COLO668 (cell line): ENCODE results near the gene GRID1.

ENCODE experiments used
- DNase-seq: peaks from one replicate; lab custom pipeline; 2025; ENCODE audit not compliant: unreplicated experiment; lab: John Stamatoyannopoulos, UW

GRID1 gene

DNA sequence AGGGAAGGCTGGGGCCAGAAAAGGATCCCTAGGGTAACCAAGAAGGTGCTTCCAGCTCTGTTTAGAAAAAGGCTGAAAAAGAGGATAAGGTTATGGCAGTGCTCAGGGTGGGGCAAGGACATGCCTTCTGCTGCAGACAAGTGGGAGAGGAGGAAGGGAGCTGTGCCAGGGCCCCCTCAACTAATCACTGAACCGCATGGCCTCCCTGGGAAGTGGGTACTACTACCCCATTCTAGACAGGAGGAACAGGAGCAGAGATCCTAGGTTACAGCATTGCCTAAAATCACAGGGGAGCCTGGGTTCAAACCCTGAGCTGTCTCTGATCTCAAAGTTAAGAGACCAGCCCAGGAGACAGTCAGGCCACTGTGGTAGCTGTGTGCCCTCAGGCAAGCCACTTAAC is 149.7 kb downstream of the GRID1 start:
- DNase-seq = no peak

GRCh38 chr10:86215712-86216111 is 150.9 kb downstream of the GRID1 start:
- DNase-seq = no peak

DNA sequence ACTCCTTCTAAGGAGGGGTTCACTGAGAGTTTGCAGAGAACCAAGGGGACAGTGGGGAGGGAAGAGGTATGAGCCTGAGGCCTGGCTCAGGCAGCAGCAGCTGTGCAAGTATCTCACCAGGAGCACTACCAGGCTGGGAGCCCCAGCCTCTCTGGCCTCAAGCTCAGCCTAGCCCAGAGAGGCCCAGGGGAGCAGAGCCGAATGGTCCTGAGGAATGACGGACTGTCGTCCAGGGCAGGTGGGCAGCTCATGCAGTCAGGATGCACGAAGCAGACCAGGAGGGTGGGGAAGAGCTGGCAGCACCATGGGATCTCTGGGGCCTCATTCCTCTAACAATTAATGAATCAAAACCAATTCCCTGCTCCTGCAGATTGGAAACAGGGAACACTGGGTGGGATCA is 151.5 kb downstream of the GRID1 start:
- DNase-seq = no peak

GRCh38 chr10:86213148-86213547 is 153.4 kb downstream of the GRID1 start:
- DNase-seq = no peak

- no peak for DNase-seq
Observed at GRCh38 chr10:86212391-86212700, 154.2 kb downstream of the GRID1 start.

- DNase-seq = no peak
Observed at GRCh38 chr10:86211691-86212390, 154.8 kb downstream of the GRID1 start.

GRCh38 chr10:86210416-86210815 is 156.2 kb downstream of the GRID1 start:
- no peak for DNase-seq

DNA sequence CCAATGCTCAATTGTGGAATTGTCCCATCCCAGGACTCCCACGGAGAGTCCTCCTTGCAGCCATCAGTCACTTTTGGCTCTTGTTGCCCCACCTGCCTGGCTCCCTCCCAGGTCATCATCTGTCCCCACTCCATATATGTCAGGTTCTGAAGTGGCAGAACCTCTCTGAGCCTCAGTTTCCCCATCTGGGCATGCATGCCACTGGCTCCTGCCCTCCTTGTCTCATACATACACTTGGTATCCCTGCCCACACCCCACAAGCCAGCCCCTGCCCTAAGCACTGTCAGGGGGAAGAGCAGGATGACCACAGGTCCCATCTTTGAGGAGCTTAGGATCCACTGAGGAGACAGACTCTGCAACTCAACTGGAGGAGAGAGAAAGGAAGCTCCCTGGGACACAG is 156.9 kb downstream of the GRID1 start:
- no peak for DNase-seq

GRCh38 chr10:86207226-86207625 is 159.4 kb downstream of the GRID1 start:
- DNase-seq = no peak

DNA sequence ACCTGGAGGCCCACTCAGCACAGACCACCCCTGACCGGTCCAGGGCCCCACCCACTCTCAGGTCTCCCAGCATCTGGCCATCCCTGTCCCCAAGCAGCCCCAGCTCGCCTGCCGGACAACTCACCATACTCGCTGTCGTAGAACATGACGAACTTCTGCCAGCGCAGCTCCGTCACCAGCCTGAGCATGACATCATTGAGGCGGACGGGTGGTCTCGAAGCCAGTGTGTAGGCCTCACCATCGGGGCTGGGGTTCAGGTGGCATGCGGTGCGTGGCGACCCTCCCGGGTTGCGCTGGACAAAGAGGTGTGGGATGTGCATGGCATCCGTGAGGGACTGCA is 160.4 kb downstream of the GRID1 start:
- DNase-seq = no peak

GRCh38 chr10:86205306-86206239 is 161.0 kb downstream of the GRID1 start:
- DNase-seq = no peak

DNA sequence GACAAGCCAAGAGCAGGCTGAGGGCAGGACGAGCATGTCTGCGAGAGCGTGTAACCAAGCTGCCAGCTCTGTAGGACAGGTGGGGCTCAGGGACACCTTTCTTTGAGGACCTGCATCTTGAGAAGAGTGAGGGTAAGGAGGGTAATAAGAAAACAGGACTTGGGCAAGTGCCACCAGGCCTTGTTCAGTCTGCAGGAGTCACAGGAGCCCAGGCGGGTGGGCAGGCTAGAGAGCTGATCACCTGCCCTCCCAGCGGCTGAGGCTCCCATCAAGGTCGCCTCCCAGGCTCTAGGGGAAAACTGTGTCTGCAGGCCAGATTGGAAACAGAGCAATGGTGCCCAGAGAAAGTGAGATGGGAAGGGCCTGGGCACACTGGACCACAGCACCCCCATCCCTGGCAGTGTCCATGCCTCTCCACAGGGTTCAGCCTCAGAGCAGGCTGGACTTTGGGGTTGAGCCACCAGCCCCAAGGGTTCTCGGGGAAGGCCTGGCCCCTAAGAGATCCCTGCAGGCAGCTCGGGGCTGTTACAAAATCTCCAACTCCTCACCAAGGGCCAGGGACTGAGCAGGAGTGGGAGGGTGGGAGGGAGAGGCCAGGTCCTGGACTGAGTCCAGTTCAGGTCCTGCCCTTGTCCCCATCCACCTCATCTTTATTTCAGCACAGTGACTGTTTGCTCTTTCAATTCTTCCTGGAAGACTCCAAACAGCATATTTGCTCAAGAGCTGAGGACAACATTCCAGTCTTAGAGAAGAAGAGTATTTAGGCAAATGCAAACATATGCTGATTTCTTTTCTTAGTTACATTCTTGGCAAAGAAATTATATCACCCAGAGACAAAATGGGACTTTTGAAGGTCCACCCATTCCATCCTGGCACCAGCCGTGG is 161.9 kb downstream of the GRID1 start:
- DNase-seq = no peak

DNA sequence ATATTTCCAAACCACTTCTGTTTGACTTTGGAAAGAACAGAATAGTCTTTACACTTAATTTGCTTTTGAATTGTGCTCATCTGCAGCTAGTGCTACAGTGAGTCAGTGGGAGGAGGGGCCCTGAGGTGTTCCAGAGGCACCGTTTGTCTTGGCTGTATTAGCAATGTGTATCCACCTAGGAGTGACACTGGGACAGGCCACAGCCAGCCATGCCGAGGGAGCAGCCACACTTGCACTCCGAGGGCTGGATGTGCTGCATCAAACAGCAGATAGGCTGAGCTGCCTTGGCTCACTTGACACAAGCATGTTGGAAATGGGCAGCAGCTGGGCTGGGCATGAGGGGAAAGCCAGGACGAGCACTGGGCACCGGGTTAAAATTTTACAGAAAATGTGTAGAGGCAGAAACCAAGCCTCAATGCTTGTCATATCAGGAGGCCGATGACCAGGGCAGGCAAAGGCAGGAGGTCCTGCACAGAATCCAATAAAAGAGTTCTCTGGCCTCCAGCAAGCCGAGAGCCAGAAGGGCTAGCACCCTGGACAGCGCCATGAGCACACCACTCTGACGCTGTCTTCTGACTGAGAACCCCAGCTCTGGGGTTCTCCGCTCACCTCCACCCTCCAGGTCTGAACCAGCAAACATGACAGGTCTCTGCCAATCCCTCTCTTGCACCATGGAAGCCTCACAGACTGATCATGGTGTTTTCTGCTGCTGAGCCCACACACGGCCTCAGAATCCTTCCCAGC is 163.3 kb downstream of the GRID1 start:
- DNase-seq = no peak

DNA sequence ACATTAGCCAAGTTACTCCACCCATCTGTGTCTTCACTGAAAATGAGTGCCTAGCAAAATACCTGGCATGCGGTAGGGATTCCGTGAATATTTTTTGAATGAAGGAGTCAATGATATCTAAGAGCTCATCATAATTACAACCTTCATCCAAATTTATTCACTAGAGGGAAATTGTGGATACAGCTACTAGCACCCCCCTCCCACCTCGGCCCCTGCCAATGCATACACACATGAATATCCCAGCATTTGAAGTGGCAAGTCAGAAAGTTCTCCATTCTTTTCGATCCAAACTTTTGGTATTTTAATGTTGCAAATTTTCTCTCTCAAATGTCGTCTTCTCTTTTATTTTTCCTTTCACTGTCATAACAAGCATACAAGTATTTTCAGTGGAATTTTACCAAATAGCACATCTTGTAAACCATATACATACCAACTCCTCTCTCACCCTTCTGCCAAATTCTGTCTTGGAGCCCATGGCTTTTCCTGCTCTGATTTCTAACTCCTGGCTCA is 164.3 kb downstream of the GRID1 start:
- no peak for DNase-seq

DNA sequence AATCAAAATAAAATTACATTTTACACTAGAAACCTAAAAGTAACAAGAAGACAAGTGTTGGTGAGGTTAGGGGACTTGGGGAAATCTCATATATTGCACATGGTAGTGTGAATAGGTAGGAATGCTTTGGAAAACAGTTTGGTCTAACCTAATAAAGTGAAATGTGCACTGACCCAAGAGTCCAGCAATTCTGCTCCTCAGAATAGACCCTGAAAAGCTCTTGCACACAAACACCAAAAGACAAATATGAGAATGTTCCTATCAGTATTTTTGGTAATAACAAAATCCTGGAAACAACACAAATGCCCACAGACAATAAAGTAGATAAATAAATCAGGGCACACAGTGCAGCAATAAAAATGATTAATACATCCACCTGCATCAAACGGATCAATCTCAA is 165.7 kb downstream of the GRID1 start:
- no peak for DNase-seq

DNA sequence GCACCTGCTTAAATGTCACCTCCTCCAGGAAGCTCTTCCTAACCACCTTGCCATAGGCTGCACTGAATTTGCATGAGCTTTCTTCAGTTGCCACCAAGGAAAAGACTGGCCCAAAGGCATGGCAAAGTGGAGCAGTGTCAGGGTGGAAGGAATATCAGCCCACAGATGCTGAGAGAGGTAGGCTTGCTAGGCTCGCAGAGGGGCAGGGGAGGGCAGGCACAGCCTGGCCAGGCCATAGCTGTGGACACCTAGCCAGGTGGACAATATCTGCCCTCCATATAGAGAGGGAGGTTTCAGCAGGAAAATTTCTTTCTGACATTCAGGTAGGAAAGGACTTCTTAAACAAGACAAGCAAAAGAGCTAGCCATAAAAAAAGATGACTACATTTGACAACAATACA is 166.3 kb downstream of the GRID1 start:
- no peak for DNase-seq

DNA sequence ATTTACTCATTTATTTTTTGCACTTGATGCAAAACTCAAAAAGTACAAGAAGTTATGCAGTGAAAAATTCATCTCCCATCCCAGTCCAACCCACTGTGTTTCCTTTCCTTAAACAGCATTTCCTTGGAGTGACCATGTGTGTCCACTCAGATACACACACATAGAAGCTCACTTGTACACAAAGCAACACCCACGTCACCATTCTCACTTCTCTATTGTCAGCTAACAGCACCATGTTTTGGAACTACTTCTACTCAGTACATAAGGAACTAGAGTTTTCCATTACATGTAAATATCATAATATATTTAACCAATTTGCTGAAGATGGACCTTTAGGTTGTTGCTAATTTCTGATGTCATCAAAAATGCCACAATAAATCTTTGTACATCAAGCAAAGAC is 167.6 kb downstream of the GRID1 start:
- DNase-seq = no peak

DNA sequence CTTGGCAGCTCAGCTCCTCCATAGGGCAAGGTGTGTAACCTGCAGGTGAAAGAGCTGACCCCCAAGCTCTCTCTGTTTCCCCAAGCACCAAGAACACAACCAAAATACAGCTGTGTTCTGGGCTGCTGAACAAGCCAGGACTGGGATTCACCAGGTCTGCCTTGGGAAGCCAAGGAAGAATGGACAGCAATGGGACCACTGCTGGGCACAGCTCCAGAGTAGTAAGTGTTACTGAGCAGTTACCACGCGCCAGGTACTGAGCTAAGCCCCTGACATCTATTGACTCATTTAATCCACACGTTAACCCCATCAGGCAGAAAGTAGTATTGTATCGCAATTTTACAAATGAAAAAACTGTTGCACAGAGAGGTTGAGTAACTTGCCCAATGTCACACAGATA is 168.3 kb downstream of the GRID1 start:
- DNase-seq = no peak

- DNase-seq = no peak
Observed at GRCh38 chr10:86197166-86197790, 169.3 kb downstream of the GRID1 start.

DNA sequence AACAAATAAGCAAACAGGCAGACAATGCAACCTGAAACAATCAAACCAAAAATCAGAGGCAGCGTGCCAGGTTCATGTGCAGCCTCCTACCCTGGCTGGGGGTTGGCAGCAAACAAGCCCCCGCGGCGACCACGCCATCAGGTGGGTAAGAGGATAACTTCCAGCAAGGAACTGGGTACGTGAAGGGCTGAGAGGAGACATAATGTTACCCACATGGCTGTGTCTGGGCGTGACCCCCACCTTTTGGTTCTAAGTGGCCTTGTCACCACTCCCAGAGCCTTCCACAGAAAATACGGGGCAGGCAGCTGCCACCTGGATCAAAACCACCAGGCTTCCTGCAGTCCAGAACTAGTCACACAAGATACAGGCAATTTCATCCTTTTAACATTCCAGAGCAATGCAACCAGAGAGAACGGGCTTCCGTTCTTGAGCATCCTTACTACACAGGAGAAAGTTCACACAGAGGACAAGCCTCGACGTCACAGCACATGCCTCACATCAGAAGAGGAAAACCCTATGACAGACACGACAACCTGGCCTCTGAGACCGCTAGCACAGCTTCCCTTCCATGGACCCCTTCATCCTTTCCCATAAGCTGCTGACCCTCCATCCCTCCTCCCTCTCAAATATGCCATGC is 171.0 kb downstream of the GRID1 start:
- no peak for DNase-seq
